H1 (cell line): ENCODE measurements around the gene HK1. TPM values are rescaled to one million over a fixed set of nuclear protein-coding genes. Genes with fewer than 3 reads are reported as not detected.

Experiments
- EZH2 ChIP-seq: fragments of 200-600 bp; sonication (generic); IDR thresholded peaks from 2 replicates; pipeline ENCODE4 v1.7.1; 2012; ENCODE audit warnings: low read depth, mild to moderate bottlenecking, moderate library complexity, low read length, inconsistent platforms; ENCODE audit not compliant: severe bottlenecking
- SUZ12 ChIP-seq: fragments of 200-600 bp; sonication (generic); IDR thresholded peaks from 2 replicates; pipeline ENCODE4 v1.6.1; 2012; ENCODE audit warnings: mild to moderate bottlenecking, inconsistent platforms, low read length, moderate library complexity, mixed read lengths
- TAF1 ChIP-seq: IDR thresholded peaks from 2 replicates; pipeline ENCODE4 v1.6.1; 2011; ENCODE audit warnings: mild to moderate bottlenecking, low read depth, low read length
- polyA plus RNA-seq, 7 experiments: library from polyadenylated mRNA; depleted of rRNA in 3 of 7; stranded (reverse) in 5 of 7; unstranded in 2 of 7; fragments of >200 nt in 5 of 7; fragments of 200-250 nt in 2 of 7; gene quantifications; 1 replicate in 5 of 7; 2 replicates in 1 of 7; 4 replicates in 1 of 7; pipeline versions ENCODE4 v1.2.1 to v1.2.3, GENCODE V29; 2011 to 2013; ENCODE audit warnings: missing spikeins in 2 of 7, mixed read lengths in 2 of 7
- total RNA-seq: library from RNA; stranded (reverse); fragmentation: NEBNext Ultra II Directional; extraction: Animal tissue kit (Norgen Biotek cat#: 25700); gene quantifications from 2 replicates; pipeline ENCODE4 v1.2.1, GENCODE V29; 2021

The HK1 gene
- total and polyA plus RNA-seq, 2 of the 8 experiments (the other 6 are each of a cell fraction or from before 2014, with no cell fraction given), result 55.8 to 247 TPM

DNA sequence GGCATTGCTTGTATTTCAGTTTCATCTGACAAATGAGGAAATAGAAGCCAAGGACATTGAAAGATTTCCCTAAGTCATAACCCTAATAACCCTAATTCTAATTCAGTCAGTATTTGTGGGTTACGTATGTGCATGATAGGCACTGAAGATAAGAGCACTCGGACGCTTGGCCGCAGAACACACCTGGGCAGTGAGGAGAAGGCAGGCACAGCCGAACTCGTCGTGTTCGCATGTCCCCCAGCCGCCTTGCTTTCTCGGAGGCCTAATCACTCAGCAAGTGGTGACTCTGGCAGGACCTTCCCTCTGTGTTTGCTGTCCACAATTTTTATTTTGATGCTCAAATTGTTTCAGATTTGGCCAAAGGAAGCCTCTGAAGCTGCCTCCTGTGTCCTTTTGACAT lies 34.5 kb upstream of the HK1 start (continued):
- TF ChIP-seq SUZ12, result no peak
- TF ChIP-seq EZH2, result no peak
- no peak for TF ChIP-seq TAF1
